Measurements from ENCODE around the gene SLC51A.

GRCh38 chr3:196260784-196261183 lies 44.5 kb downstream of the SLC51A start:
- TF ChIP-seq CTCF (conservative IDR thresholded peaks at IDR 0.05 in 1 of 2, IDR thresholded peaks at IDR 0.05 in 1 of 2; ENCODE audit: extremely low read depth in 1 of 2, insufficient read depth in 1 of 2, low read depth in 1 of 2, low read length in 2 of 2), result no peak
- no peak for TF ChIP-seq EZH2 (IDR thresholded peaks at IDR 0.05; ENCODE audit: borderline replicate concordance, low read length)

Data from mammary epithelial cell (primary cell).